Activated naive CD8-positive, alpha-beta T cell treated with anti-CD3 and anti-CD28 coated beads for 36 hours (primary cell): ENCODE results near the gene CCL2. TPM values are rescaled to one million over a fixed set of nuclear protein-coding genes. Genes with fewer than 3 reads are reported as not detected.

ENCODE experiments used
- DNase-seq: peaks from one replicate; pipeline ENCODE4 v3.0.0; 2021
- H3K27ac Mint-ChIP-seq: one replicate; pipeline ENCODE4 v1.8.0; 2022; ENCODE audit warnings: mild to moderate bottlenecking, moderate library complexity, mixed read lengths
- H3K27me3 Mint-ChIP-seq: one replicate; pipeline ENCODE4 v1.8.0; 2022; ENCODE audit warnings: mild to moderate bottlenecking, mixed read lengths
- H3K36me3 Mint-ChIP-seq: one replicate; pipeline ENCODE4 v1.8.0; 2021; ENCODE audit warnings: mild to moderate bottlenecking, mixed read lengths
- H3K4me1 Mint-ChIP-seq: one replicate; pipeline ENCODE4 v1.8.0; 2021; ENCODE audit warnings: mixed read lengths
- H3K4me3 Mint-ChIP-seq: one replicate; pipeline ENCODE4 v1.8.0; 2022; ENCODE audit warnings: mild to moderate bottlenecking, moderate library complexity, mixed read lengths
- H3K9me3 Mint-ChIP-seq: one replicate; pipeline ENCODE4 v1.8.0; 2022; ENCODE audit warnings: mixed read lengths
- total RNA-seq, 2 experiments: library from RNA; stranded (reverse); gene quantifications; one replicate each; pipeline ENCODE4 v1.2.3, GENCODE V29; 2021

Gene CCL2
- total RNA-seq, 2 experiments from 2014 or later: not detected

GRCh38 chr17:34249061-34249460 is 6.0 kb upstream of the CCL2 start:
- Mint-ChIP-seq H3K27me3 (peaks cover 11% of the 10 kb centered on the region), H3K9me3 (no peaks in the 10 kb centered on the region), H3K27ac (no peak overlapping the region), H3K4me1 (no peaks in the 10 kb centered on the region), H3K36me3 (no peaks in the 10 kb centered on the region), H3K4me3 (no peak overlapping the region)
- no peak for DNase-seq

- no peaks in the 10 kb centered on the region for H3K4me1 Mint-ChIP-seq
- no peaks in the 10 kb centered on the region for H3K9me3 Mint-ChIP-seq
Measured at GRCh38 chr17:34249478-34249877, 5.6 kb upstream of the CCL2 start.

GRCh38 chr17:34251186-34251585 is 3.9 kb upstream of the CCL2 start:
- peaks cover 6% of the 10 kb centered on the region for H3K4me1 Mint-ChIP-seq
- no peaks in the 10 kb centered on the region for H3K9me3 Mint-ChIP-seq
- DNase-seq: no peak
- no peak overlapping the region for H3K27ac Mint-ChIP-seq
- H3K27me3 Mint-ChIP-seq: peaks cover 25% of the 10 kb centered on the region
- no peaks in the 10 kb centered on the region for H3K36me3 Mint-ChIP-seq
- H3K4me3 Mint-ChIP-seq: no peak overlapping the region

More at GRCh38 chr17:34249478-34249877, 5.6 kb upstream of the CCL2 start:
- Mint-ChIP-seq H3K27me3 (peaks cover 11% of the 10 kb centered on the region), H3K36me3 (no peaks in the 10 kb centered on the region), H3K4me3 (no peak overlapping the region), H3K27ac (no peak overlapping the region)
- DNase-seq: no peak

- H3K27me3 Mint-ChIP-seq: peaks cover 30% of the 10 kb centered on the region
- no peak overlapping the region for H3K27ac Mint-ChIP-seq
- no peaks in the 10 kb centered on the region for H3K9me3 Mint-ChIP-seq
- H3K4me3 Mint-ChIP-seq: no peak overlapping the region
- no peak for DNase-seq
- no peaks in the 10 kb centered on the region for H3K36me3 Mint-ChIP-seq
- H3K4me1 Mint-ChIP-seq: peaks cover 6% of the 10 kb centered on the region
Measured at GRCh38 chr17:34252095-34252443, 3.0 kb upstream of the CCL2 start.

- no peak overlapping the region for H3K27ac Mint-ChIP-seq
- no peaks in the 10 kb centered on the region for H3K36me3 Mint-ChIP-seq
- no peak overlapping the region for H3K4me3 Mint-ChIP-seq
- no peaks in the 10 kb centered on the region for H3K9me3 Mint-ChIP-seq
- no peak for DNase-seq
- H3K27me3 Mint-ChIP-seq: peaks cover 30% of the 10 kb centered on the region
- peaks cover 6% of the 10 kb centered on the region for H3K4me1 Mint-ChIP-seq
Measured at GRCh38 chr17:34252444-34253138, 2.5 kb upstream of the CCL2 start.

- no peak for DNase-seq
- H3K27ac Mint-ChIP-seq: no peak overlapping the region
- H3K27me3 Mint-ChIP-seq: peaks cover 30% of the 10 kb centered on the region
- H3K4me3 Mint-ChIP-seq: no peak overlapping the region
- no peaks in the 10 kb centered on the region for H3K9me3 Mint-ChIP-seq
- peaks cover 6% of the 10 kb centered on the region for H3K4me1 Mint-ChIP-seq
- H3K36me3 Mint-ChIP-seq: no peaks in the 10 kb centered on the region
Measured at GRCh38 chr17:34253139-34253525, 2.0 kb upstream of the CCL2 start.

- Mint-ChIP-seq H3K4me1 (peaks cover 6% of the 10 kb centered on the region), H3K36me3 (no peaks in the 10 kb centered on the region), H3K4me3 (no peak overlapping the region), H3K27me3 (peaks cover 30% of the 10 kb centered on the region), H3K9me3 (no peaks in the 10 kb centered on the region), H3K27ac (no peak overlapping the region)
- no peak for DNase-seq
Measured at GRCh38 chr17:34254146-34254545, 939 bp upstream of the CCL2 start.

- no peak overlapping the region for H3K4me3 Mint-ChIP-seq
- peaks cover 6% of the 10 kb centered on the region for H3K4me1 Mint-ChIP-seq
- H3K9me3 Mint-ChIP-seq: no peaks in the 10 kb centered on the region
- H3K27me3 Mint-ChIP-seq: peaks cover 30% of the 10 kb centered on the region
- H3K27ac Mint-ChIP-seq: no peak overlapping the region
- no peaks in the 10 kb centered on the region for H3K36me3 Mint-ChIP-seq
- DNase-seq: no peak
Measured at GRCh38 chr17:34255381-34255732, 272 bp downstream of the CCL2 start.

GRCh38 chr17:34255841-34256240 is 756 bp downstream of the CCL2 start:
- H3K27me3 Mint-ChIP-seq: peaks cover 30% of the 10 kb centered on the region
- no peaks in the 10 kb centered on the region for H3K9me3 Mint-ChIP-seq
- no peak overlapping the region for H3K4me3 Mint-ChIP-seq
- H3K27ac Mint-ChIP-seq: no peak overlapping the region
- DNase-seq: no peak
- no peaks in the 10 kb centered on the region for H3K36me3 Mint-ChIP-seq
- peaks cover 6% of the 10 kb centered on the region for H3K4me1 Mint-ChIP-seq

- Mint-ChIP-seq H3K27ac (no peak overlapping the region), H3K9me3 (no peaks in the 10 kb centered on the region), H3K36me3 (no peaks in the 10 kb centered on the region), H3K4me3 (no peak overlapping the region), H3K4me1 (peaks cover 6% of the 10 kb centered on the region), H3K27me3 (peaks cover 24% of the 10 kb centered on the region)
- DNase-seq: no peak
Measured at GRCh38 chr17:34257299-34257985, 2.4 kb downstream of the CCL2 start.

- no peaks in the 10 kb centered on the region for H3K9me3 Mint-ChIP-seq
- H3K27ac Mint-ChIP-seq: no peak overlapping the region
- H3K4me3 Mint-ChIP-seq: no peak overlapping the region
- no peak for DNase-seq
- H3K4me1 Mint-ChIP-seq: peaks cover 6% of the 10 kb centered on the region
- peaks cover 23% of the 10 kb centered on the region for H3K27me3 Mint-ChIP-seq
- H3K36me3 Mint-ChIP-seq: no peaks in the 10 kb centered on the region
Measured at GRCh38 chr17:34257986-34258326, 2.9 kb downstream of the CCL2 start.

GRCh38 chr17:34259146-34259545 is 4.1 kb downstream of the CCL2 start:
- Mint-ChIP-seq H3K9me3 (no peaks in the 10 kb centered on the region), H3K27me3 (peaks cover 24% of the 10 kb centered on the region), H3K36me3 (no peaks in the 10 kb centered on the region), H3K27ac (no peak overlapping the region), H3K4me1 (peaks cover 6% of the 10 kb centered on the region), H3K4me3 (no peak overlapping the region)
- no peak for DNase-seq

GRCh38 chr17:34260861-34261260 is 5.8 kb downstream of the CCL2 start:
- no peak for DNase-seq
- no peak overlapping the region for H3K4me3 Mint-ChIP-seq
- peaks cover 20% of the 10 kb centered on the region for H3K27me3 Mint-ChIP-seq
- no peak overlapping the region for H3K27ac Mint-ChIP-seq
- H3K4me1 Mint-ChIP-seq: no peaks in the 10 kb centered on the region
- H3K36me3 Mint-ChIP-seq: no peaks in the 10 kb centered on the region
- H3K9me3 Mint-ChIP-seq: no peaks in the 10 kb centered on the region

GRCh38 chr17:34261568-34262337 is 6.7 kb downstream of the CCL2 start:
- DNase-seq: no peak
- H3K4me1 Mint-ChIP-seq: no peaks in the 10 kb centered on the region

GRCh38 chr17:34265711-34266110 is 10.6 kb downstream of the CCL2 start:
- no peak for DNase-seq
- Mint-ChIP-seq H3K4me1 (no peaks in the 10 kb centered on the region), H3K9me3 (no peaks in the 10 kb centered on the region), H3K36me3 (no peaks in the 10 kb centered on the region), H3K27me3 (peaks cover 23% of the 10 kb centered on the region), H3K27ac (no peak overlapping the region), H3K4me3 (no peak overlapping the region)

More at GRCh38 chr17:34261568-34262337, 6.7 kb downstream of the CCL2 start:
- no peaks in the 10 kb centered on the region for H3K36me3 Mint-ChIP-seq
- H3K27ac Mint-ChIP-seq: no peak overlapping the region
- no peaks in the 10 kb centered on the region for H3K9me3 Mint-ChIP-seq
- peaks cover 15% of the 10 kb centered on the region for H3K27me3 Mint-ChIP-seq
- no peak overlapping the region for H3K4me3 Mint-ChIP-seq
